ENCODE measurements around the gene VEGFB.
"Not testable (repeated sequence)": the region's sequence is repeated elsewhere in the genome, so short reads cannot be mapped to it uniquely, and the experiment has no call there.

Gene VEGFB

GRCh38 chr11:64232182-64232966 lies 2.0 kb upstream of the VEGFB start:
- DNase-seq = no peak

- no peak for DNase-seq
Measured at GRCh38 chr11:64232967-64233315, 1.4 kb upstream of the VEGFB start.

GRCh38 chr11:64234647-64235379 lies 429 bp downstream of the VEGFB start:
- peak; percentile 83 for DNase-seq

- DNase-seq = peak; percentile 58
Measured at GRCh38 chr11:64235437-64236161, 1.2 kb downstream of the VEGFB start.

- peak; percentile 97 for DNase-seq
Measured at GRCh38 chr11:64237484-64237951, 3.1 kb downstream of the VEGFB start.

- peak; percentile 87 for DNase-seq
Measured at GRCh38 chr11:64238076-64238475, 3.7 kb downstream of the VEGFB start.

GRCh38 chr11:64238999-64239398 lies 4.6 kb downstream of the VEGFB start:
- no peak for DNase-seq

GRCh38 chr11:64239662-64240434 lies 5.5 kb downstream of the VEGFB start:
- no peak for DNase-seq

GRCh38 chr11:64240435-64241240 lies 6.3 kb downstream of the VEGFB start, which contains the start of gene FKBP2:
TSS of gene FKBP2 (plus strand) at chr11:64241095. CDS start at chr11:64242388, 1,293 bp downstream.
- DNase-seq = peak; percentile 99

- peak; percentile 99 for DNase-seq
Measured at GRCh38 chr11:64241241-64241490, 6.8 kb downstream of the VEGFB start.

- DNase-seq = peak; percentile 71
Measured at GRCh38 chr11:64241491-64242374, 7.3 kb downstream of the VEGFB start.

GRCh38 chr11:64243236-64243854 lies 9.0 kb downstream of the VEGFB start:
- no peak for DNase-seq

- DNase-seq = no peak
Measured at GRCh38 chr11:64244107-64244506, 9.7 kb downstream of the VEGFB start.

- no peak for DNase-seq
Measured at GRCh38 chr11:64244966-64245365, 10.6 kb downstream of the VEGFB start.

- peak; percentile 77 for DNase-seq
Measured at GRCh38 chr11:64245401-64245796, 11.0 kb downstream of the VEGFB start.

- DNase-seq = peak; percentile 86
Measured at GRCh38 chr11:64245797-64246620, 11.6 kb downstream of the VEGFB start.

GRCh38 chr11:64246621-64246870 lies 12.2 kb downstream of the VEGFB start:
- DNase-seq = not testable (repeated sequence)

- peak; percentile 96 for DNase-seq
Measured at GRCh38 chr11:64246871-64247728, 12.7 kb downstream of the VEGFB start, which contains the start of gene PPP1R14B. TSS of gene PPP1R14B (minus strand) at chr11:64246943. CDS start at chr11:64246673, 270 bp downstream.

Data from NCI-H69 (cell line).